C4-2B (cell line): ENCODE data around the gene MYO1D.

ENCODE experiments used
- H3K27ac ChIP-seq: fragments of 450-650 bp; 2 replicates; pipeline ENCODE4 v1.5.1; 2017
- CTCF ChIP-seq: fragments of 450-650 bp; conservative IDR thresholded peaks from 2 replicates; pipeline ENCODE4 v1.5.1; 2017; ENCODE audit warnings: mild to moderate bottlenecking
- ZFX ChIP-seq: fragments of 450-650 bp; IDR thresholded peaks from 2 replicates; pipeline ENCODE4 v1.6.1; 2017

The MYO1D gene

GRCh38 chr17:32508926-32509325 is 368.0 kb downstream of the MYO1D start:
- TF ChIP-seq ZFX (no peak), CTCF (no peak)
- no peak overlapping the region for H3K27ac ChIP-seq

GRCh38 chr17:32504166-32504990 is 372.5 kb downstream of the MYO1D start:
- no peak for TF ChIP-seq ZFX
- no peak for TF ChIP-seq CTCF
- H3K27ac ChIP-seq = no peak overlapping the region

- TF ChIP-seq CTCF (no peak), ZFX (no peak)
- H3K27ac ChIP-seq = no peak overlapping the region
Observed at GRCh38 chr17:32503251-32504165, 373.4 kb downstream of the MYO1D start.

- H3K27ac ChIP-seq = no peak overlapping the region
- TF ChIP-seq ZFX = no peak
- TF ChIP-seq CTCF = no peak
Observed at GRCh38 chr17:32502710-32503109, 374.2 kb downstream of the MYO1D start.

- H3K27ac ChIP-seq = no peak overlapping the region
- TF ChIP-seq CTCF (no peak), ZFX (no peak)
Observed at GRCh38 chr17:32502013-32502412, 374.9 kb downstream of the MYO1D start.

- no peak overlapping the region for H3K27ac ChIP-seq
- TF ChIP-seq ZFX (no peak), CTCF (no peak)
Observed at GRCh38 chr17:32498391-32498790, 378.5 kb downstream of the MYO1D start.
